HFF-Myc (cell line): ENCODE results near the gene MYH7.

Experiments used
- DNase-seq: peaks from one replicate; pipeline ENCODE4 v3.0.0-alpha.2; 2011; ENCODE audit warnings: low read depth; ENCODE audit errors: extremely low read depth
- H3K4me3 ChIP-seq: replicated peaks from 2 replicates; pipeline ENCODE4 v1.5.1; 2011; ENCODE audit warnings: low read depth, mild to moderate bottlenecking, control low read depth, low read length
- CTCF ChIP-seq: IDR thresholded peaks from 2 replicates; pipeline ENCODE4 v1.5.1; 2012; ENCODE audit warnings: mild to moderate bottlenecking, low read depth, low read length, control low read depth; ENCODE audit errors: missing control alignments

Gene MYH7

GRCh38 chr14:23380976-23381375, 54.5 kb downstream of the MYH7 start:
- no peak overlapping the region for H3K4me3 ChIP-seq
- TF ChIP-seq CTCF, result no peak
- no peak for DNase-seq

- DNase-seq, result no peak
- TF ChIP-seq CTCF, result no peak
- H3K4me3 ChIP-seq, result no peak overlapping the region
Measured at GRCh38 chr14:23380197-23380914, 55.1 kb downstream of the MYH7 start.

- DNase-seq, result no peak
- peak; percentile 98 for TF ChIP-seq CTCF
Measured at GRCh38 chr14:23379366-23380196, 55.9 kb downstream of the MYH7 start.

GRCh38 chr14:23378612-23379220, 56.7 kb downstream of the MYH7 start:
- no peak overlapping the region for H3K4me3 ChIP-seq
- DNase-seq, result no peak
- TF ChIP-seq CTCF, result no peak

More at GRCh38 chr14:23379366-23380196, 55.9 kb downstream of the MYH7 start:
- no peak overlapping the region for H3K4me3 ChIP-seq

GRCh38 chr14:23377573-23378563, 57.6 kb downstream of the MYH7 start:
- no peak for TF ChIP-seq CTCF
- H3K4me3 ChIP-seq, result no peak overlapping the region
- DNase-seq, result no peak

GRCh38 chr14:23377198-23377550, 58.3 kb downstream of the MYH7 start:
- no peak for DNase-seq
- H3K4me3 ChIP-seq, result no peak overlapping the region

More at GRCh38 chr14:23377198-23377550, 58.3 kb downstream of the MYH7 start:
- TF ChIP-seq CTCF, result no peak
